HEK293 (cell line): ENCODE measurements around the gene DMAC2L.

Experiments
- AEBP2 ChIP-seq: fragments of 450-650 bp; formaldehyde crosslinking; IDR thresholded peaks from 2 replicates; pipeline ENCODE4 v1.5.1; 2016; ENCODE audit warnings: missing biosample characterization, missing genetic modification characterization, borderline replicate concordance
- BCL6B ChIP-seq: fragments of 450-650 bp; formaldehyde crosslinking; IDR thresholded peaks from 2 replicates; pipeline ENCODE4 v1.5.1; 2017; ENCODE audit warnings: missing biosample characterization, missing genetic modification characterization
- GFI1B ChIP-seq: fragments of 450-650 bp; formaldehyde crosslinking; IDR thresholded peaks from 2 replicates; pipeline ENCODE4 v1.5.1; 2016; ENCODE audit warnings: missing biosample characterization, missing genetic modification characterization
- GLI2 ChIP-seq: fragments of 450-650 bp; formaldehyde crosslinking; IDR thresholded peaks from 2 replicates; pipeline ENCODE4; 2017; ENCODE audit warnings: missing biosample characterization, missing genetic modification characterization, low read depth, borderline replicate concordance
- PATZ1 ChIP-seq: fragments of 450-650 bp; formaldehyde crosslinking; IDR thresholded peaks from 2 replicates; pipeline ENCODE4 v1.5.1; 2016; ENCODE audit warnings: missing biosample characterization, missing genetic modification characterization
- PRDM10 ChIP-seq: fragments of 450-650 bp; formaldehyde crosslinking; IDR thresholded peaks from 2 replicates; pipeline ENCODE4 v1.5.1; 2016; ENCODE audit warnings: missing biosample characterization, missing genetic modification characterization
- TRIM28 ChIP-seq: IDR thresholded peaks from 2 replicates; pipeline ENCODE4 v1.6.1; 2011; ENCODE audit warnings: low read length, control low read depth, borderline replicate concordance
- YY2 ChIP-seq: fragments of 450-650 bp; formaldehyde crosslinking; IDR thresholded peaks from 2 replicates; pipeline ENCODE4 v1.5.1; 2016; ENCODE audit warnings: missing biosample characterization, missing genetic modification characterization
- ZNF133 ChIP-seq: fragments of 450-650 bp; formaldehyde crosslinking; IDR thresholded peaks from 2 replicates; pipeline ENCODE4 v1.5.1; 2016; ENCODE audit warnings: missing biosample characterization, missing genetic modification characterization
- ZNF169 ChIP-seq: fragments of 450-650 bp; formaldehyde crosslinking; IDR thresholded peaks from 2 replicates; pipeline ENCODE4 v1.5.1; 2016; ENCODE audit warnings: missing biosample characterization, missing genetic modification characterization
- ZNF19 ChIP-seq: fragments of 450-650 bp; formaldehyde crosslinking; IDR thresholded peaks from 2 replicates; pipeline ENCODE4; 2016; ENCODE audit warnings: missing biosample characterization, missing genetic modification characterization, low read depth
- ZNF239 ChIP-seq: fragments of 450-650 bp; formaldehyde crosslinking; IDR thresholded peaks from 2 replicates; pipeline ENCODE4 v1.5.1; 2016; ENCODE audit warnings: missing biosample characterization, missing genetic modification characterization
- ZNF302 ChIP-seq: fragments of 450-650 bp; formaldehyde crosslinking; IDR thresholded peaks from 2 replicates; pipeline ENCODE4 v1.5.1; 2016; ENCODE audit warnings: missing biosample characterization, missing genetic modification characterization, low read depth
- ZNF311 ChIP-seq: fragments of 450-650 bp; formaldehyde crosslinking; IDR thresholded peaks from 2 replicates; pipeline ENCODE4 v1.5.1; 2017; ENCODE audit warnings: missing biosample characterization, missing genetic modification characterization, borderline replicate concordance
- ZNF350 ChIP-seq: fragments of 450-650 bp; formaldehyde crosslinking; IDR thresholded peaks from 2 replicates; pipeline ENCODE4 v1.5.0; 2017; ENCODE audit warnings: missing biosample characterization, mild to moderate bottlenecking, missing genetic modification characterization
- ZNF433 ChIP-seq: fragments of 450-650 bp; formaldehyde crosslinking; IDR thresholded peaks from 2 replicates; pipeline ENCODE4 v1.5.1; 2016; ENCODE audit warnings: missing biosample characterization, missing genetic modification characterization, low read depth
- ZNF48 ChIP-seq: fragments of 450-650 bp; formaldehyde crosslinking; IDR thresholded peaks from 2 replicates; pipeline ENCODE4 v1.5.1; 2016; ENCODE audit warnings: missing biosample characterization, missing genetic modification characterization
- ZNF510 ChIP-seq: fragments of 450-650 bp; formaldehyde crosslinking; IDR thresholded peaks from 2 replicates; pipeline ENCODE4 v1.5.1; 2018; ENCODE audit warnings: mild to moderate bottlenecking, missing genetic modification characterization, missing biosample characterization; ENCODE audit not compliant: insufficient replicate concordance
- ZNF513 ChIP-seq: fragments of 450-650 bp; IDR thresholded peaks from 2 replicates; pipeline ENCODE4 v1.5.1; 2018; ENCODE audit warnings: missing biosample characterization, missing genetic modification characterization
- ZNF521 ChIP-seq: fragments of 450-650 bp; formaldehyde crosslinking; IDR thresholded peaks from 2 replicates; pipeline ENCODE4 v1.5.1; 2017; ENCODE audit warnings: missing biosample characterization, mild to moderate bottlenecking, missing genetic modification characterization
- ZNF660 ChIP-seq: fragments of 450-650 bp; IDR thresholded peaks from 2 replicates; pipeline ENCODE4 v1.5.1; 2018; ENCODE audit warnings: missing biosample characterization, mild to moderate bottlenecking, missing genetic modification characterization
- ZNF692 ChIP-seq: fragments of 450-650 bp; formaldehyde crosslinking; IDR thresholded peaks from 2 replicates; pipeline ENCODE4 v1.5.1; 2016; ENCODE audit warnings: missing biosample characterization, missing genetic modification characterization
- ZNF704 ChIP-seq: fragments of 450-650 bp; formaldehyde crosslinking; IDR thresholded peaks from 2 replicates; pipeline ENCODE4 v1.5.1; 2016; ENCODE audit warnings: missing biosample characterization, missing genetic modification characterization
- ZNF791 ChIP-seq: fragments of 450-650 bp; formaldehyde crosslinking; IDR thresholded peaks from 2 replicates; pipeline ENCODE4 v1.5.1; 2016; ENCODE audit warnings: missing biosample characterization, missing genetic modification characterization
- ZNF830 ChIP-seq: fragments of 450-650 bp; IDR thresholded peaks from 2 replicates; pipeline ENCODE4 v1.5.0; 2018; ENCODE audit warnings: missing biosample characterization, missing genetic modification characterization, low read depth, mild to moderate bottlenecking, moderate library complexity
- ZSCAN16 ChIP-seq: fragments of 450-650 bp; formaldehyde crosslinking; IDR thresholded peaks from 2 replicates; pipeline ENCODE4 v1.5.1; 2016; ENCODE audit warnings: missing biosample characterization, missing genetic modification characterization
- ZXDB ChIP-seq: fragments of 450-650 bp; formaldehyde crosslinking; IDR thresholded peaks from 2 replicates; pipeline ENCODE4 v1.5.1; 2016; ENCODE audit warnings: missing biosample characterization, missing genetic modification characterization

DMAC2L gene

GRCh38 chr14:50342221-50343078 is 30.3 kb downstream of the DMAC2L start (continued):
- TF ChIP-seq ZNF513 (tag by site-specific recombination) = no peak
- no peak for TF ChIP-seq BCL6B (tag by site-specific recombination)
- 0 out of 2 replicates have a peak, but pooled peaks have one; percentile 33 for TF ChIP-seq ZSCAN16 (tag by site-specific recombination)
- no peak for TF ChIP-seq ZNF660 (tag by site-specific recombination)
- no peak for TF ChIP-seq ZNF19 (tag by site-specific recombination)
- TF ChIP-seq ZXDB (tag by site-specific recombination) = no peak
- peak; percentile 50; the same call in 1 of the 2 replicates for TF ChIP-seq ZNF692
- no peak for TF ChIP-seq YY2 (tag by site-specific recombination)
- TF ChIP-seq TRIM28 = no peak
- TF ChIP-seq ZNF48 = no peak
- no peak for TF ChIP-seq ZNF521 (tag by site-specific recombination)
- no peak for TF ChIP-seq ZNF302 (tag by site-specific recombination)
- no peak for TF ChIP-seq GFI1B
- no peak for TF ChIP-seq AEBP2 (tag by site-specific recombination)
- no peak for TF ChIP-seq ZNF169 (tag by site-specific recombination)
- no peak for TF ChIP-seq ZNF704 (tag by site-specific recombination)
- no peak for TF ChIP-seq PRDM10 (tag by site-specific recombination)
- TF ChIP-seq ZNF791 = no peak
- TF ChIP-seq ZNF239 (tag by site-specific recombination) = no peak
- no peak for TF ChIP-seq GLI2 (tag by site-specific recombination)
- no peak for TF ChIP-seq ZNF830 (tag by site-specific recombination)
- TF ChIP-seq ZNF510 (tag by site-specific recombination) = no peak
- no peak for TF ChIP-seq ZNF350
- TF ChIP-seq ZNF433 (tag by site-specific recombination) = no peak
- TF ChIP-seq ZNF311 = no peak
- peak; percentile 39; the same call in 1 of the 2 replicates for TF ChIP-seq PATZ1 (tag by site-specific recombination)
- no peak for TF ChIP-seq ZNF133 (tag by site-specific recombination)
